HepG2 (cell line): ENCODE data around the gene NOXO1. TPM values are rescaled to one million over a fixed set of nuclear protein-coding genes. Genes with fewer than 3 reads are reported as not detected.
A peak's percentile ranks its signal among the peaks of the same experiment; 100 is the strongest.

Experiments
- ERF ChIP-seq: IDR thresholded peaks from 2 replicates; pipeline ENCODE4 v1.6.1; 2018; ENCODE audit warnings: missing biosample characterization, missing genetic modification reagents
- GPN1 ChIP-seq: sonication (generic); formaldehyde crosslinking; IDR thresholded peaks from 2 replicates; pipeline ENCODE4 v1.5.1; 2020; ENCODE audit warnings: missing genetic modification reagents, borderline replicate concordance
- HNRNPLL ChIP-seq: fragments of 200-400 bp; formaldehyde crosslinking; IDR thresholded peaks from 2 replicates; pipeline ENCODE4 v1.6.1; 2017; ENCODE audit warnings: mild to moderate bottlenecking, low read depth, low read length; ENCODE audit not compliant: poor library complexity, severe bottlenecking
- IRF2 ChIP-seq: IDR thresholded peaks from 2 replicates; pipeline ENCODE4 v1.6.1; 2018; ENCODE audit warnings: missing genetic modification reagents, missing compliant biosample characterization
- MYC ChIP-seq: sonication (generic); formaldehyde crosslinking; IDR thresholded peaks from 2 replicates; pipeline ENCODE4 v1.9.0; 2021; ENCODE audit warnings: missing genetic modification reagents, borderline replicate concordance
- MYNN ChIP-seq: sonication (generic); formaldehyde crosslinking; IDR thresholded peaks from 2 replicates; pipeline ENCODE4 v1.4.0; 2020; ENCODE audit warnings: mild to moderate bottlenecking, low read depth, missing genetic modification reagents
- NPAS2 ChIP-seq: sonication (generic); formaldehyde crosslinking; IDR thresholded peaks from 2 replicates; pipeline ENCODE4 v1.8.0; 2022; ENCODE audit warnings: mild to moderate bottlenecking, missing genetic modification reagents, borderline replicate concordance
- PTBP1 ChIP-seq: fragments of 200-400 bp; formaldehyde crosslinking; IDR thresholded peaks from 2 replicates; pipeline ENCODE4 v1.6.1; 2018; ENCODE audit warnings: low read length, low read depth; ENCODE audit not compliant: poor library complexity, severe bottlenecking
- SALL1 ChIP-seq: sonication (generic); formaldehyde crosslinking; IDR thresholded peaks from 2 replicates; pipeline ENCODE4 v1.8.0; 2022; ENCODE audit warnings: mild to moderate bottlenecking, missing genetic modification reagents
- SKI ChIP-seq: fragments of 450-650 bp; IDR thresholded peaks from one replicate; pipeline ENCODE4 v1.6.1; 2018; ENCODE audit warnings: mild to moderate bottlenecking; ENCODE audit not compliant: partially characterized antibody
- SP5 ChIP-seq: IDR thresholded peaks from 2 replicates; pipeline ENCODE4 v1.6.1; 2016; ENCODE audit warnings: low read depth, borderline replicate concordance
- TCF7L2 ChIP-seq: IDR thresholded peaks from 2 replicates; pipeline ENCODE4 v1.6.1; 2011; ENCODE audit warnings: mild to moderate bottlenecking, low read depth, low read length, moderate library complexity
- XBP1 ChIP-seq: sonication (generic); formaldehyde crosslinking; IDR thresholded peaks from 2 replicates; pipeline ENCODE4 v1.5.0; 2020; ENCODE audit warnings: missing genetic modification reagents
- YEATS4 ChIP-seq: sonication (generic); formaldehyde crosslinking; IDR thresholded peaks from 2 replicates; pipeline ENCODE4 v1.4.0; 2020; ENCODE audit warnings: missing genetic modification reagents, borderline replicate concordance
- ZEB1 ChIP-seq: IDR thresholded peaks from 2 replicates; pipeline ENCODE4 v1.6.1; 2012; ENCODE audit warnings: mild to moderate bottlenecking, low read depth, inconsistent platforms; ENCODE audit not compliant: insufficient replicate concordance
- ZNF251 ChIP-seq: sonication (generic); formaldehyde crosslinking; IDR thresholded peaks from 2 replicates; pipeline ENCODE4 v1.9.0; 2021; ENCODE audit warnings: mild to moderate bottlenecking, missing genetic modification reagents
- ZNF296 ChIP-seq: sonication (generic); formaldehyde crosslinking; conservative IDR thresholded peaks from 2 replicates; pipeline ENCODE4 v1.5.0; 2020; ENCODE audit warnings: mild to moderate bottlenecking, missing genetic modification reagents
- ZNF530 ChIP-seq: sonication (generic); formaldehyde crosslinking; IDR thresholded peaks from 2 replicates; pipeline ENCODE4 v1.5.0; 2020; ENCODE audit warnings: low read depth, mild to moderate bottlenecking, missing genetic modification reagents
- ZNF543 ChIP-seq: sonication (generic); formaldehyde crosslinking; IDR thresholded peaks from 2 replicates; pipeline ENCODE4 v1.4.0; 2020; ENCODE audit warnings: mild to moderate bottlenecking, missing genetic modification reagents
- ZNF556 ChIP-seq: sonication (generic); formaldehyde crosslinking; IDR thresholded peaks from 2 replicates; pipeline ENCODE4 v1.4.0; 2020; ENCODE audit warnings: mild to moderate bottlenecking, missing genetic modification reagents, borderline replicate concordance
- ZNF619 ChIP-seq: sonication (generic); formaldehyde crosslinking; IDR thresholded peaks from 2 replicates; pipeline ENCODE4 v1.4.0; 2020; ENCODE audit warnings: mild to moderate bottlenecking, missing genetic modification reagents
- ZNF7 ChIP-seq: IDR thresholded peaks from 2 replicates; pipeline ENCODE4 v1.6.1; 2016; ENCODE audit warnings: missing biosample characterization, missing genetic modification reagents
- polyA plus RNA-seq, 8 experiments: library from polyadenylated mRNA; depleted of rRNA in 3 of 8; stranded (reverse) in 7 of 8; unstranded in 1 of 8; fragments of >200 nt; fragmentation: Illumina TruSeq in 4 of 8; extraction: Trizol in 4 of 8; gene quantifications; 2 replicates each; pipeline versions ENCODE4 v1.2.1 to v1.2.3, GENCODE V29; 2011 to 2016; ENCODE audit warnings: low read depth in 4 of 8, missing spikeins in 1 of 8, mixed read lengths in 1 of 8; ENCODE audit not compliant: insufficient read depth in 1 of 8
- total RNA-seq, 5 experiments: library from RNA; depleted of rRNA; stranded (reverse); fragments of >200 nt; fragmentation: Illumina TruSeq; extraction: Trizol; gene quantifications; 2 replicates each; pipeline ENCODE4 v1.2.3, GENCODE V29; 2016; ENCODE audit warnings: low read depth in 1 of 5
- TF ChIP-seq, protein P1 (sequence below): sonication (generic); formaldehyde crosslinking; IDR thresholded peaks from 2 replicates; pipeline ENCODE4 v1.4.0; 2020; ENCODE audit warnings: mild to moderate bottlenecking, missing genetic modification reagents
- TF ChIP-seq, protein P2 (sequence below): sonication (generic); formaldehyde crosslinking; IDR thresholded peaks from 2 replicates; pipeline ENCODE4 v1.8.1; 2023; ENCODE audit warnings: mild to moderate bottlenecking, missing genetic modification reagents
- TF ChIP-seq, protein P3 (sequence below): sonication (generic); formaldehyde crosslinking; IDR thresholded peaks from 2 replicates; pipeline ENCODE4 v1.4.0; 2020; ENCODE audit warnings: mild to moderate bottlenecking, missing genetic modification reagents

The NOXO1 gene
- total and polyA plus RNA-seq, 2 of the 13 experiments (the other 11 are each of a cell fraction or from before 2014, with no cell fraction given) = 0.69 to 1.4 TPM

DNA sequence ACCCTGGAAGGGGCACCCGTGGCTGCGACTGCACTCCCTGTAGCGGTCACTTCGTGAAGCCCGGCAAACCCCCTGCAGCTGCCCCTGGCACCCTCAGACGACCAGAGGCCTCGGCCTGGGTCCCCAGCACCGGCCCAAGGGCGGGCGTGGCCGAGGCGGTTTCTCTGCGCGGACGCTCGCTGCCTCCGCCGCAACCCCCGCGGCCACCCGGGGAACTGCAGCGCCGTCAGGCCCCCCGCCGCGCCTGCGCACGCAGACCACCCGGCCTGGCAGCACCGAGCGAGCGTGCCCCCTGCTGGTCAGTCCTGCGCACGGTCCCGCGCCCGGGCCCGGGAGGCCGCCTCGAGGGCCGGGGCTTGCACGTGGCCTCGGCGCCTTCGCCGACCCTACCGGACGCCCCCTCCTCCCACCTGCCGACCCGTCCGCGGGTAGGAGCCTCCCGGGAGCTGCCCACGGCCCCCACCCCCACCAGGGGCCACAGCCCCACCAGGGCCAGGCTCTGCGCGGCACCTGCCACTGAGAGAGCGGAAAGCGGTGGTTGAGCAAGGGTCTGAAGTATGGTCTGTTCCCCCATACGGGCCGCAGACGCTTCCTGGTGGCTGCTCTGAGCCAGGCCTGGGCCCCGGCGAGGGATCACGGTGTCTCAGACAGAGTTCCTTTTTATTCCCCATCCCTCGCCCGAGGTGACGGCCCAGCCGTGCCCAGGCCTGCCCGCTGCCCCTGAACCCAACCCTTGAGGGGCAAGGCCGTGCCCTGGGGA is 51.5 kb downstream of the NOXO1 start (continued):
- TF ChIP-seq, protein P1, sequence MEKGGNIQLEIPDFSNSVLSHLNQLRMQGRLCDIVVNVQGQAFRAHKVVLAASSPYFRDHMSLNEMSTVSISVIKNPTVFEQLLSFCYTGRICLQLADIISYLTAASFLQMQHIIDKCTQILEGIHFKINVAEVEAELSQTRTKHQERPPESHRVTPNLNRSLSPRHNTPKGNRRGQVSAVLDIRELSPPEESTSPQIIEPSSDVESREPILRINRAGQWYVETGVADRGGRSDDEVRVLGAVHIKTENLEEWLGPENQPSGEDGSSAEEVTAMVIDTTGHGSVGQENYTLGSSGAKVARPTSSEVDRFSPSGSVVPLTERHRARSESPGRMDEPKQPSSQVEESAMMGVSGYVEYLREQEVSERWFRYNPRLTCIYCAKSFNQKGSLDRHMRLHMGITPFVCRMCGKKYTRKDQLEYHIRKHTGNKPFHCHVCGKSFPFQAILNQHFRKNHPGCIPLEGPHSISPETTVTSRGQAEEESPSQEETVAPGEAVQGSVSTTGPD (CRISPR knock-in tag) = no peak
- TF ChIP-seq ERF (peak; percentile 67; the same call in 1 of the 2 replicates), GPN1 (CRISPR knock-in tag) (no peak; the same call in 1 of the 2 replicates), ZNF543 (CRISPR knock-in tag) (peak; percentile 85; the same call in 1 of the 2 replicates), ZNF296 (CRISPR knock-in tag) (no peak), MYNN (no peak), SP5 (no peak), ZNF556 (CRISPR knock-in tag) (peak; percentile 91; the same call in 1 of the 2 replicates), ZEB1 (no peak), NPAS2 (CRISPR knock-in tag) (no peak), YEATS4 (CRISPR knock-in tag) (peak; percentile 82), ZNF7 (CRISPR knock-in tag) (no peak), SALL1 (CRISPR knock-in tag) (peak; percentile 86), ZNF251 (CRISPR knock-in tag) (no peak), HNRNPLL (no peak), SKI (peak; percentile 45), IRF2 (CRISPR knock-in tag) (no peak), MYC (peak; percentile 90), ZNF530 (CRISPR knock-in tag) (no peak), ZNF619 (CRISPR knock-in tag) (no peak), PTBP1 (no peak), XBP1 (no peak; the same call in 1 of the 2 replicates), TCF7L2 (no peak)
- TF ChIP-seq, protein P2, sequence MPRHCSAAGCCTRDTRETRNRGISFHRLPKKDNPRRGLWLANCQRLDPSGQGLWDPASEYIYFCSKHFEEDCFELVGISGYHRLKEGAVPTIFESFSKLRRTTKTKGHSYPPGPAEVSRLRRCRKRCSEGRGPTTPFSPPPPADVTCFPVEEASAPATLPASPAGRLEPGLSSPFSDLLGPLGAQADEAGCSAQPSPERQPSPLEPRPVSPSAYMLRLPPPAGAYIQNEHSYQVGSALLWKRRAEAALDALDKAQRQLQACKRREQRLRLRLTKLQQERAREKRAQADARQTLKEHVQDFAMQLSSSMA = peak; percentile 67; the same call in 1 of the 2 replicates
- TF ChIP-seq, protein P3, sequence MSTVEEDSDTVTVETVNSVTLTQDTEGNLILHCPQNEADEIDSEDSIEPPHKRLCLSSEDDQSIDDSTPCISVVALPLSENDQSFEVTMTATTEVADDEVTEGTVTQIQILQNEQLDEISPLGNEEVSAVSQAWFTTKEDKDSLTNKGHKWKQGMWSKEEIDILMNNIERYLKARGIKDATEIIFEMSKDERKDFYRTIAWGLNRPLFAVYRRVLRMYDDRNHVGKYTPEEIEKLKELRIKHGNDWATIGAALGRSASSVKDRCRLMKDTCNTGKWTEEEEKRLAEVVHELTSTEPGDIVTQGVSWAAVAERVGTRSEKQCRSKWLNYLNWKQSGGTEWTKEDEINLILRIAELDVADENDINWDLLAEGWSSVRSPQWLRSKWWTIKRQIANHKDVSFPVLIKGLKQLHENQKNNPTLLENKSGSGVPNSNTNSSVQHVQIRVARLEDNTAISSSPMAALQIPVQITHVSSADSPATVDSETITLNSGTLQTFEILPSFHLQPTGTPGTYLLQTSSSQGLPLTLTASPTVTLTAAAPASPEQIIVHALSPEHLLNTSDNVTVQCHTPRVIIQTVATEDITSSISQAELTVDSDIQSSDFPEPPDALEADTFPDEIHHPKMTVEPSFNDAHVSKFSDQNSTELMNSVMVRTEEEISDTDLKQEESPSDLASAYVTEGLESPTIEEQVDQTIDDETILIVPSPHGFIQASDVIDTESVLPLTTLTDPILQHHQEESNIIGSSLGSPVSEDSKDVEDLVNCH (CRISPR knock-in tag) = peak; percentile 69; the same call in 1 of the 2 replicates
